ENCODE results near the gene DYNLT3. TPM values are rescaled to one million over a fixed set of nuclear protein-coding genes. Genes with fewer than 3 reads are reported as not detected.

Gene DYNLT3
- polyA plus RNA-seq, 1 donor (not counting 4 experiments of a cell fraction or from before 2014, with no cell fraction given): 37.3 TPM

DNA sequence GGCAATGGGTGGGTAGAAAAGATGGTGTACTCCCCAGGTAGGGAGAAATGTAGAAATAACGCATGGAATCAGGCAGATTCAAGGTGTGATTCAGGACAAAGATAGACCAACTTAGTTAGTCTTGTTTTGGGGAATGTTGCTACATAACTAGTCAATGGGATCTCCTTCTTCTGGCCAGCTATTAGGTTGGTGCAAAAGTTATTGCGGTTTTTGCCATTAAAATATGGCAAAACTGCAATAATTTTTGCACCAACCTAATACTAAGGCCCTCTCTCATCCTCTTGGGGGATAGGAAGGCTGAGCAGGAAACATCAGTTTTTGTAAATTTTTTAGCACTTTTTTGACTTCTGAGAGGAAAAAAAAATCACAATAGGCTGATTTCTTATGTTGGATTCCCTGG lies 44.3 kb downstream of the DYNLT3 start:
- Histone ChIP-seq H4K20me1 (ENCODE audit: control insufficient read depth, extremely low read depth, insufficient read depth, low read length) (no peaks in the 10 kb centered on the region), H3K27me3 (ENCODE audit: control insufficient read depth, extremely low read depth, insufficient read depth, low read length) (no peaks in the 10 kb centered on the region), H3K4me1 (ENCODE audit: control insufficient read depth, extremely low read depth, insufficient read depth, low read length) (no peaks in the 10 kb centered on the region), H3K36me3 (ENCODE audit: control insufficient read depth in 2 of 2, extremely low read depth in 1 of 2, insufficient read depth in 2 of 2, low read length in 2 of 2) (no peaks in the 10 kb centered on the region), H3K9me3 (ENCODE audit: control insufficient read depth, low read depth, low read length) (no peaks in the 10 kb centered on the region), H3K4me3 (ENCODE audit: control insufficient read depth in 2 of 3, extremely low read depth in 1 of 3, insufficient read depth in 2 of 3, low read depth in 1 of 3, low read length in 3 of 3) (no peak overlapping the region), H3K9ac (ENCODE audit: control insufficient read depth, extremely low read depth, insufficient read depth, low read length) (no peak overlapping the region), H3K4me2 (ENCODE audit: control insufficient read depth, extremely low read depth, insufficient read depth, low read depth, low read length) (no peak overlapping the region), H3K9me1 (ENCODE audit: control insufficient read depth, extremely low read depth, insufficient read depth, low read length) (no peaks in the 10 kb centered on the region), H3K27ac (ENCODE audit: control insufficient read depth, insufficient read depth, low read length) (no peak overlapping the region), H3K79me2 (ENCODE audit: control insufficient read depth, insufficient read depth, low read length) (no peaks in the 10 kb centered on the region), H2AFZ (ENCODE audit: control insufficient read depth, low read length) (no peak overlapping the region)
- TF ChIP-seq CTCF (optimal IDR thresholded peaks at IDR 0.05 in 1 of 3, IDR thresholded peaks at IDR 0.05 in 1 of 3, conservative IDR thresholded peaks at IDR 0.05 in 1 of 3; ENCODE audit: extremely low read depth in 1 of 3, insufficient read depth in 2 of 3, low read length in 3 of 3) (no peak), EZH2 (IDR thresholded peaks at IDR 0.05; ENCODE audit: low read length) (no peak)
- dilution Hi-C loops (cut with MboI; ENCODE audit: extremely low pct_ligation_motif_present, low sequenced_read_pairs): no loop called here
- no peak for DNase-seq (ENCODE audit: low read depth, low spot score)
- FAIRE-seq: no peak

GRCh38 chrX:37802028-37802427 lies 45.3 kb downstream of the DYNLT3 start:
- Histone ChIP-seq H3K9me3 (ENCODE audit: control insufficient read depth, low read depth, low read length) (no peaks in the 10 kb centered on the region), H3K36me3 (ENCODE audit: control insufficient read depth in 2 of 2, extremely low read depth in 1 of 2, insufficient read depth in 2 of 2, low read length in 2 of 2) (no peaks in the 10 kb centered on the region), H3K4me2 (ENCODE audit: control insufficient read depth, extremely low read depth, insufficient read depth, low read depth, low read length) (no peak overlapping the region), H3K4me1 (ENCODE audit: control insufficient read depth, extremely low read depth, insufficient read depth, low read length) (no peaks in the 10 kb centered on the region), H2AFZ (ENCODE audit: control insufficient read depth, low read length) (no peak overlapping the region), H3K79me2 (ENCODE audit: control insufficient read depth, insufficient read depth, low read length) (no peaks in the 10 kb centered on the region), H3K27ac (ENCODE audit: control insufficient read depth, insufficient read depth, low read length) (no peak overlapping the region), H3K9me1 (ENCODE audit: control insufficient read depth, extremely low read depth, insufficient read depth, low read length) (no peaks in the 10 kb centered on the region), H3K27me3 (ENCODE audit: control insufficient read depth, extremely low read depth, insufficient read depth, low read length) (no peaks in the 10 kb centered on the region), H3K4me3 (ENCODE audit: control insufficient read depth in 2 of 3, extremely low read depth in 1 of 3, insufficient read depth in 2 of 3, low read depth in 1 of 3, low read length in 3 of 3) (no peak overlapping the region), H3K9ac (ENCODE audit: control insufficient read depth, extremely low read depth, insufficient read depth, low read length) (no peak overlapping the region), H4K20me1 (ENCODE audit: control insufficient read depth, extremely low read depth, insufficient read depth, low read length) (no peaks in the 10 kb centered on the region)
- TF ChIP-seq EZH2 (IDR thresholded peaks at IDR 0.05; ENCODE audit: low read length) (no peak), CTCF (optimal IDR thresholded peaks at IDR 0.05 in 1 of 3, IDR thresholded peaks at IDR 0.05 in 1 of 3, conservative IDR thresholded peaks at IDR 0.05 in 1 of 3; ENCODE audit: extremely low read depth in 1 of 3, insufficient read depth in 2 of 3, low read length in 3 of 3) (no peak)
- dilution Hi-C loops (cut with MboI; ENCODE audit: extremely low pct_ligation_motif_present, low sequenced_read_pairs): no loop called here
- DNase-seq (ENCODE audit: low read depth, low spot score): no peak
- FAIRE-seq: no peak

All from keratinocyte (primary cell).